K562 (cell line): ENCODE results near the gene SNRNP70. TPM values are rescaled to one million over a fixed set of nuclear protein-coding genes. Genes with fewer than 3 reads are reported as not detected.

Source experiments
- BCOR ChIP-seq: fragments of 450-650 bp; IDR thresholded peaks from 2 replicates; pipeline ENCODE4 v1.6.1; 2016
- DPF2 ChIP-seq: fragments of 450-650 bp; IDR thresholded peaks from 2 replicates; pipeline ENCODE4 v1.6.1; 2016
- ELF1 ChIP-seq: fragments of 200-800 bp; sonication (Bioruptor generic); IDR thresholded peaks from 2 replicates; pipeline ENCODE4 v1.6.1; 2016; ENCODE audit warnings: missing genetic modification characterization, missing compliant biosample characterization
- HMGXB4 ChIP-seq: sonication (generic); formaldehyde crosslinking; IDR thresholded peaks from 2 replicates; pipeline ENCODE4 v1.8.1; 2023; ENCODE audit warnings: mild to moderate bottlenecking, missing genetic modification reagents
- MAX ChIP-seq: sonication (generic); formaldehyde crosslinking; IDR thresholded peaks from 2 replicates; pipeline ENCODE4 v1.9.0; 2022; ENCODE audit warnings: mild to moderate bottlenecking, missing genetic modification reagents
- PHB2 ChIP-seq: fragments of 450-650 bp; IDR thresholded peaks from 2 replicates; pipeline ENCODE4 v1.6.1; 2017; ENCODE audit warnings: low read depth
- PML ChIP-seq: IDR thresholded peaks from 2 replicates; pipeline ENCODE4 v1.6.1; 2012; ENCODE audit warnings: low read length, inconsistent platforms
- POLR2G ChIP-seq: fragments of 200-400 bp; formaldehyde crosslinking; IDR thresholded peaks from 2 replicates; pipeline ENCODE4 v1.6.1; 2017; ENCODE audit warnings: low read depth, mild to moderate bottlenecking, antibody characterized with exemption, low read length, moderate library complexity
- PRDM10 ChIP-seq: fragments of 450-650 bp; IDR thresholded peaks from 2 replicates; pipeline ENCODE4 v1.6.1; 2018; ENCODE audit not compliant: partially characterized antibody
- SMAD2 ChIP-seq: fragments of 150-350 bp; IDR thresholded peaks from 2 replicates; pipeline ENCODE4 v1.6.1; 2014; ENCODE audit warnings: low read depth, mild to moderate bottlenecking, low read length
- TOE1 ChIP-seq, 2 experiments: fragments of 450-650 bp in 1 of 2; sonication (generic) in 1 of 2; formaldehyde crosslinking in 1 of 2; IDR thresholded peaks; 2 replicates each; pipeline versions ENCODE4 v1.7.1 to v1.8.0; 2016 to 2022; ENCODE audit warnings: borderline replicate concordance in 2 of 2, mild to moderate bottlenecking in 2 of 2, antibody characterized with exemption in 1 of 2, inconsistent platforms in 1 of 2, low read depth in 1 of 2, missing genetic modification reagents in 1 of 2, moderate library complexity in 1 of 2
- TSHZ1 ChIP-seq: fragments of 250-450 bp; sonication (Bioruptor Pico); IDR thresholded peaks from 2 replicates; pipeline ENCODE4 v1.4.0; 2020; ENCODE audit warnings: mild to moderate bottlenecking, moderate library complexity
- YY1 ChIP-seq, 3 experiments: IDR thresholded peaks; 2 replicates each; pipeline ENCODE4 v1.6.1; 2011; ENCODE audit warnings: low read length in 2 of 3, mild to moderate bottlenecking in 2 of 3, moderate library complexity in 2 of 3, borderline replicate concordance in 1 of 3, control low read depth in 1 of 3, low read depth in 1 of 3; ENCODE audit not compliant: insufficient read depth in 3 of 3, insufficient replicate concordance in 2 of 3, control insufficient read depth in 1 of 3, insufficient read length in 1 of 3; ENCODE audit errors: extremely low read depth in 1 of 3
- polyA plus RNA-seq, 8 experiments: library from polyadenylated mRNA; depleted of rRNA in 4 of 8; stranded (reverse) in 5 of 8; unstranded in 3 of 8; fragments of >200 nt; fragmentation: Nextera tagmentation in 2 of 8; fragmentation: Illumina TruSeq in 1 of 8; extraction: Ambion mirVana in 2 of 8; extraction: Trizol in 1 of 8; gene quantifications; 2 replicates each; pipeline versions ENCODE4 v1.2.1 to v1.2.3, GENCODE V29; 2011 to 2014; ENCODE audit warnings: inconsistent platforms in 1 of 8, missing spikeins in 1 of 8
- total RNA-seq, 7 experiments: library from RNA; depleted of rRNA in 6 of 7; stranded (reverse); fragments of >200 nt in 6 of 7; fragmentation: Illumina TruSeq in 2 of 7; extraction: Trizol in 2 of 7; gene quantifications; 2 replicates each; pipeline versions ENCODE4 v1.2.1 to v1.2.3, GENCODE V29; 2011 to 2021; ENCODE audit warnings: low replicate concordance in 1 of 7

Gene SNRNP70
- total and polyA plus RNA-seq, 9 of the 15 experiments (the other 6 are each of a cell fraction or from before 2014, with no cell fraction given), result 2.8 to 496 (median 136) TPM

- peak; percentile 79 for TF ChIP-seq PRDM10
- 0 out of 2 replicates have a peak, but pooled peaks have one; percentile 10 for TF ChIP-seq TOE1 (IDR thresholded peaks at IDR 0.05; ENCODE audit: borderline replicate concordance)
- TF ChIP-seq TOE1 (CRISPR knock-in tag; IDR thresholded peaks at IDR 0.05; ENCODE audit: borderline replicate concordance, low read depth), result no peak
- peak; percentile 75; the same call in 1 of the 2 replicates for TF ChIP-seq HMGXB4 (CRISPR knock-in tag)
- TF ChIP-seq MAX (CRISPR knock-in tag), result peak; percentile 99
- peak; percentile 24; the same call in 1 of the 2 replicates for TF ChIP-seq ELF1 (tag)
- TF ChIP-seq YY1 (IDR thresholded peaks at IDR 0.05; ENCODE audit: borderline replicate concordance in 1 of 3, control insufficient read depth in 1 of 3, extremely low read depth in 1 of 3, insufficient read depth in 3 of 3, insufficient read length in 1 of 3, insufficient replicate concordance in 2 of 3, low read depth in 1 of 3, low read length in 2 of 3), result peak in 2 of 3 experiments; percentile 44 to 52
- TF ChIP-seq POLR2G, result peak; percentile 90
- TF ChIP-seq PML, result no peak
- peak; percentile 91 for TF ChIP-seq BCOR
- no peak for TF ChIP-seq PHB2
- TF ChIP-seq SMAD2, result no peak
- 0 out of 2 replicates have a peak, but pooled peaks have one; percentile 3 for TF ChIP-seq DPF2
- no peak for TF ChIP-seq TSHZ1 (CRISPR knock-in tag)
Observed at GRCh38 chr19:49127674-49128544, 42.7 kb downstream of the SNRNP70 start (continued).
